GM18909 (cell line): Measurements from ENCODE around the gene GALNT7.

Source experiments
- ATAC-seq: cut with Tn5 transposase; IDR thresholded peaks from one replicate; pipeline ENCODE4 v1.9.1; 2021; ENCODE audit warnings: mild to moderate bottlenecking; ENCODE audit not compliant: unreplicated experiment, poor library complexity

Gene GALNT7

DNA sequence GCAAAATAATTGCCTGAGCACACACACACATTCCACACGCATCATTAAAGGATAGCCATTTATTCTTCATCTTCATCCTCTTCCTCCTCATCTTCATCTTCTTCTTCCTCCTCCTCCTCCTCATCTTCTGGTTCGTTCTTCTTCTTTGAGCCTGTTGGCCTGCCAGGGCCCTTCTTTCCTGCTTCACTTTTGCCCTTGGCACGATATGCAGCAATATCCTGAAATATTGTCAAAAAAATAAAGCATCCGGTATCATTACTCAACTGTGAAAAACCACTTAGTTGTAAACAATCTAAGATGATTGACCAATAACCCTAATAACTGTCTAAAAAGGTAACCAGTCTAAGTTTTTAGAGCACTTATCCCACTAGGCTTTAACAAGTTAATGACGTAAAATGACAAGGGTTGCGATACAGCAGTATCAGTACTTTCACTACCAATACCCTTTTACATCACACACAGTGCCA is 163.4 kb downstream of the GALNT7 start:
- ATAC-seq: no peak

DNA sequence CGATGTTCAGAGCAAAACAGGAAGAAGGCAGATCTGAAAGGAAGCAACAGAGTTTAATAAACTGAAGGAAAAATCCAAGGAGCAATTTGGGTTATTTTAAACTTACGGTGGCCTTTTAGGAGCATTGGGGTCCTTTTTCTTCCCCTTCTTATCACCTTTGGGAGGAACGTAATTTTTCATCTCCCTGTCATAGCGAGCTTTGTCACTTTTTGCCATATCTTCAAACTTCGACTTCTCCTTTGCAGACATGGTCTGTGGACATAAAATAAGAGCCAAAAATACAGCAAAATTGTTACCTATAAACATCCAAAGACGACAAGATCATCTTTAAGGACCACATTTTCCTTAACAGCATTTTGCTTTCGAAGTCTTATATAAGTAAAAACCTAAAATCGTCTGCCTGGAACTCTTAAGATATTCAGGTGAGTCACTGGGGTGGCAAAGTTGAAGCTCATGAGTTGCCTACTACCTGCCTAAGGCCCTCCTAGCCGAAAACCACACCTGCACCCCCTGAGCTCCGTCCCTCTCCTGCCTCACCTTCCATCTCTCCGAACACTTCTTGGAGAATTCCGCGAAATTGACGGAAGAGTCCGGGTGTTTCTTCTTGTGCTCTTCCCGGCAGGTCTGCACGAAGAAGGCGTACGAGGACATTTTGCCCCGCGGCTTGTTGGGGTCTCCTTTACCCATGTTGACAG is 164.5 kb downstream of the GALNT7 start:
- no peak for ATAC-seq

DNA sequence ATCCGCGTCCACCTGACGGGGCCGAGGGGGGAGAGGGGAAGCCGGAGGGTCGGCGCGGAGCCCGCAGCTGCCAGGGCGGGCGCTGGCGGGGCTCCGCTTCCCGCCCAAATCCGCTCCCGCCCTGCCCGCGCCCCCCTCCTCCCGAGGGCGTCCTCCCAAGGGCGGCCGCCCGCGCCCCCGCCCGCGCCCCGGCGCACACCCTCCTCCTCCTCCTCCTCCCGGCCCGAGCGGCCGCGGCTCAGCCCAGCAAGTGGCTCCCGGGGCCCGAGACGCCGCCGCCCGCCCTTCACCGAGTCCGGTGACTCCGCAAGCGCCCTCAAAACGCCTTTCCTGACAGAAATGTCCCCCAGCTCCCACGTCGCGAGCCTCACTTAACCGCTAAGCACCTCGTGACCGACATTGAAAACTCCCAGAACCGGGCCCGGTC is 165.1 kb downstream of the GALNT7 start:
- ATAC-seq: peak; percentile 1

DNA sequence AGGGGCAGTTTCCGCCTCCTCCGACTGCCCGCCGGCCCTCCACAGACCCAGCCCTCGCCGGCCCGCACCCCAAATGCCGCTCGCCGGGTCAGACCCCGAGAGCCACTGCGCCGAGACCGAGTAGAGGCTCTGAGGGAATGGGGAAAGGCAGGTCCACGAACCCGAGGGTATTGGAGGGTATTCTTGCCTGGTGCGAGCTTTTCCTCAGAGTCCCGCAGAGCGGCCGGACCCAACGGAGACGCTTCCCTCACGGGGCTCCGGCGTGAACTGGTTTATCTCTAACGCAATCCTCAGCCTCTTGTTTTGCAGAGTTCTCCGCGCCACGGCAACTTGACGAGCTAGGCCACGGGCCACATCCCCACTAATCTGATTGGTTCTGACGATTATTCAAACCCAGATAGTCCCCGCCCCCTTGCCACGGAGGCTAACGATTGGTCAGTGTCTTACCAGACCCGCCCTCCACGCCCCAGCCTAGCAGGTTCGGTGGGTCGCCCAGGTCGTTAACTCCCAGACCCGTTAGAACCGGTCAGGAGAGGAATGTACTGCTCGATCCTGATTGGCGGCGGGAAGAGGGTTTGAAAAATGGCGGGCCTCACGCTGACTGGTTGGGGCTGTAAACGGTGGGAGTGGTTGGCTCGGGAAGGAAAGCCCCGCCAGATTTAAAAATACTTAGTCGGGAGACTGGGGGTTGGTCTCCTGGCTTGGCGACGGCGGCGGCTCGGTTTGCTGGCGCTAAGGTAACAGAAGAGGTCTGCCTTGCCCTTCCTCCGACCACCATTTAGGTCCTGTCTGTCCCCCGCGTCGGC is 165.7 kb downstream of the GALNT7 start, which contains the start of gene HMGB2:
Gene HMGB2, minus strand, starts transcription at position 274 of the 806 bp plus-strand sequence. CDS start 709 bp downstream, outside the sequence.
- peak; percentile 93 for ATAC-seq

DNA sequence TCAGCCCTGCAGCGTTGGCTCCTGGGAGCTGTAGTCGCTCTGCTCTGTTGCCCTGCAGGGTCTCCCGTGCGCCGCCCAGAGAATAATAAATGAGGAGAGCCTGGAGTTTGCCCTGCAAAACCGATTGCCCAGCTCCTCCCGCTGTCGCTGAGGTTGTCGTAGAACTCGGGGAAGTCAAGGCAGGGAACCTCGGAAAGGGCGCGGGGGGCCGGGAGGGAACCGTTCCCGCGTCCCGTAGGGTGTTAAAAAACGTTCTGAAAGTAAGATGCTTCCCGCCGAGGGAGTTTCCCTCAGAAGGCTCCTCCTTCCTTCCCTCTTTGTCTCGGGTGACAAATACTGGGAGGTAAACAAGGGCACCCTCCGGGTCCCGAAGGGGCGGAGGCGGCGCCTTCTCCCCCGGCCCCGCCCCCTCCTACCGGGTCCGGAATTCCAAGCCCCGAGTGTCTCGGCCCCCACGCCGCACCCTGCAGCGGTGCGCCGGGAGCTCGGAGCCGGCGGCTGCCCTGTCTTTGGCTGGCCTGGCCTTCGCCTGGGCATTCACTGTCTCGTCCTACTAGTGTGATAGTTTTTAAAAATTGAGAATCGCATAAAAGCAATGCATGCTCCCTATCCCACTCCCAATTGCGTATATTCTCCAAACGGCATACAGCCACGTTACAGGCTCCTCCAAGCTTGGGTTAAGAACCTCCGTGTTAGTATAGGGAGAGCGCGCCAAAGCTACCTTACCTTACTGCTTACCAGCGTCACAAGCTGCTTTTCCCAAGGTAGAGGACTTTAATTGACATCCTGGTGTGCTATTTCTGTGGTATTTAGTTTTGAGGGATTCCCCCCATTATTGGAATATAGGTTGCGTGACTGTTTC is 166.5 kb downstream of the GALNT7 start:
- ATAC-seq: peak; percentile 36

DNA sequence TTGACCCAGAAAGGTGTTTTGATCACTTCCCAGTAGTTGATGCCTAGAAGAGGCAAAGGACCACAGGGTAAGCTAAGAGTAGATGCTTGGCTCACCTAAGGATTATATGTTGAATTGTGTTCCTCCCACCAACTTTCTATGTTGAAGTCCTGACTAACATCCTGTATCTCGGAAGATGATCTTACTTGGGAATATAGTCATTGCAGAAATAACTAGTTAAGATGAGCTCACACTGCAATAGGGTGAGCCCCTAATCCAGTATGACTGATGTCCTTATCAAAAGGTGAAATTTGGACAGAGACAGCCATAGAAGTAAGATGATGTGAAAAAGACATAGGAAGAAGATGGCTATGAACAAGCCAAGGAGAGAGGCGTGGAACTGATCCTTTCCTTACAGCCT is 168.9 kb downstream of the GALNT7 start:
- no peak for ATAC-seq

DNA sequence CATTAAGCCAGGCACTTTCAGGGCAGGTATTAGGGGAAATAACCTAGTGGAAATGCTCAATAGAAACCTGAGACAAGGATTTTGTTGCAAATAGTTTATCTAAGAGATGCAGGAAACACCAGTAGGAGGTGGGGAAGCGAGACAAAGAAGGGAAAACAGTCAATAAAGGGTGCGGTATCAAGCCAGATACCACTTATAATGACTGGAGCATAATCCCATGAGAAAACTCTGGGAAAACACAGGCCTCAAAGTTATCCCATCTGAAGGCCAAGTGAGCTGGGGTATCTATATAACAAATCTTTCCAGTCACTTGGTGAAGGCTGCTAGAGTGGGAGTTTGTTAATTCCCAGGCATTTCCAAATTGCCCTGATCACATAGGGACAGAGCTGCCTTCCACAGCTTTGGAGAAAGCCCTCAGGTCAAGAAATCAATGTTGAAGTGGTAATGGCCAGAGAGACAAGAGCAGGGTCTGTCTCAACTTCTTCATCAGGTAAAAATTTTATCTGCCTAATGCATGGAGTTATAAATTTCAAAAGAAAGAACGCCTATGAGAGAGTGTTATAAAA is 175.3 kb downstream of the GALNT7 start:
- ATAC-seq: no peak

DNA sequence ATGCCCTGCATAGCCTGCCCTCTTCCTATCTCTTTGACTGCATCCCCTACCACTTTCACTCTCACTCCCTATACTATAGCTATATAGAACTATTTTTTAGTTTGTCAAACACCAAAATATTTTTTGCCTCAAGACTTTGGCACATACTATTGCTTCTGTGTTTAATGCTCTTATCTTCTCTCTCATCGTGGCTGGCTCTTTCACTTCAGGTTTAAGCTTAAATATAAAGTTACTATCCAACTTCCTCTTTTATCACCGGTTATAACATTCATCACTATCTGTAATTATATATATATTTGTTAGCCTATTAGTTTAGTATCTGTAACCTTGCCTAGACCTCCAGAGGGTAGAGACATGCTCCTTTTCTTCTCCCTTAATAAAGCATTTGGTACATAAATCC is 177.0 kb downstream of the GALNT7 start:
- ATAC-seq: no peak

DNA sequence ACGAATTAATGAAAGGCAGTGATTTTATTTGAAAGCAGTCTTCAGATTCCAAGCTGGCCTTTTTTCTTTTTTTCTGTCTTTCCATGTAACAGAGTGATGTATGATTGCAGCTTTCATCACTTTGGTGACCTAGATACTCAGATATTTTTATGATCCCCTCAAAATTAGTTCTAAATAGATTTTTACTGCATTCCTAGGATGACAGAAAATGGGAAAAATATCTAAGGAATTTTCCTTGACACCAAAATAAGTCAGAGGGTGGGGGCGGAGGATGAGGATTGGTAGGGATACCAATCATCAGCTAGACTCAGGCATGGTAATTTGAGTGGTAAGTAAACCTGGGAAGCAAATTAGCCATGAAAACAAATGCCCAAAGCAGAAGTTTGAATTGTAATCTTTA is 177.5 kb downstream of the GALNT7 start:
- ATAC-seq: no peak

DNA sequence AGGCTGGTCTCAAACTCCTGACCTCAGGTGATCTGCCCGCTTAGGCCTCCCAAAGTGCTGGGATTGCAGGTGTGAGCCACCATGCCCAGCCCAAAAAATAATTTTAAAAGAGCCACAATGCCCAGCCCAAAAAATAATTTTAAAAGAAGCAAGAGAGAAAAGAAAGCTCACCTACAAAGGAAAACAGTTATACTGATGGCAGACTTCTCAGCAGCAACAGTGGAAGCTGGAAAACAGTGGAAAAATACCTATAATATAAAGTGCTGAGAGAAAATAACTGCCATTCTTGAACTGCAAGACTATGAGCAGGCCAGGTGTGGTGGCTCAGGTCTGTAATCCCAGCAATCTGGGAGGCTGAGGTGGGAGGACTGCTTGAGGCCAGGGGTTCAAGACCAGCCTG is 178.9 kb downstream of the GALNT7 start:
- no peak for ATAC-seq

DNA sequence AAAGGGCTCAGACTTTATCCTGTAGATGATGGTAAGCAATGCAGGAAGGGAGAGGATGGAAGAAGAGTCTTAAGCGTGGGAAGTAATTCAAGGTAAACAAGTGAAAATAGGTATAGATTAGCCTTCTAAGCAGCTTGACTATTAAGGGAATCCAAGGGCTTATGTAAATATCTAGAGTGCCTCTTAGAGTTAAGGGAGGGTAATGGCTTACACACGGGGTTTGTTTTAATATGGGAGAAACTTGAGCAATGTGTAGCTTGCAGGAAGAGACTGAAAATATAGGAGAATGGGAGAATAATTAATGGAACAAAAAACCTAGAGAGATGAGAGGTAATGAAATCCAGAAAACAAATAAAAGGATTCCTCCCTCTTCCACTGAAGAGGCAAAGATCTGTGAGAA is 189.3 kb downstream of the GALNT7 start:
- no peak for ATAC-seq

DNA sequence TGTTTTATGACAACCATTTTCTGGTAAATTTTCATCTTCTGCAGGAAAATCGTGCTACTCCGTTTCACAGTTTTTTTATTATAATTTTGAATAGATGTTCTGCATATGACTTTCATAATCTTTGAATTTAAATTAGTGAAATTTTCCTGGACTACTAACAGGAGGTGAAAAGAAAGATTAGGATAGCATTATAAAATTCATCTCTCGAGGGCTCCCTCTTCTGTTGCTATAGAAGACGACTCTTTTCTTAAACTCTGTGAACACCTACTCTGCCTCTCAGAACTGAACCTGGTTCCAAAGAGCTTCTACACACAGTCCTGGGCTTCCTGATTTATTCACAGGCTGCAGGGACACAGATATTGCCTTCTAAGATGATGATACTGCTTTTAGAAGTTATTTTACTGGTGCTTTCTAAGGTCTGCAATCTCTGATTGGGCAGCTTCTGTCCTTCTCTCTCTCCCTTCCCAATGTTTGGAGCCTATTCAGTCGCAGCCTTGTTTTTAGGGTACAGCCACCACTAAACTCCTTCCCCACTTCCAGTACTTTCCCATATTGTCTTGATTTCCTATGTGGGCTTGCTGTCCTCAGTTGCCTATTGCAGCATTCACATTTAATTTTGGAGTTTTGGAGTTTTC is 192.1 kb downstream of the GALNT7 start:
- ATAC-seq: no peak

DNA sequence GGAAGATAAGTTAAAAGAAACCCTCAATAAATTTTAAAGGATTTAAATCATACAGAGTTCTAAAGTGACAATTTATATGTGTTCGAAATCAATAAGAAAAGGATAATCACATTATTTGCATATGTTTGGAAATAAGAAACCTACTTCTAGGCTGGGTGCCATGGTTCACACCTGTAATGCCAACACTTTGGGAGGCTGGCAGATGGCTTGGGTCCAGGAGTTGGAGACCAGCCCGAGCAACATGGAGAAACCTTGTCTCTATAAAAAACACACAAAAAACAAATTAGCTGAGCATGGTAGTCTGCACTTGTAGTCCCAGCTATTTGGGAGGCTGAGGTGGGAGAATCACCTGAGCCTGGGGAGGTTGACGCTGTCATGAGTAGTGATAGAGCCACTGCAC is 194.1 kb downstream of the GALNT7 start:
- no peak for ATAC-seq

DNA sequence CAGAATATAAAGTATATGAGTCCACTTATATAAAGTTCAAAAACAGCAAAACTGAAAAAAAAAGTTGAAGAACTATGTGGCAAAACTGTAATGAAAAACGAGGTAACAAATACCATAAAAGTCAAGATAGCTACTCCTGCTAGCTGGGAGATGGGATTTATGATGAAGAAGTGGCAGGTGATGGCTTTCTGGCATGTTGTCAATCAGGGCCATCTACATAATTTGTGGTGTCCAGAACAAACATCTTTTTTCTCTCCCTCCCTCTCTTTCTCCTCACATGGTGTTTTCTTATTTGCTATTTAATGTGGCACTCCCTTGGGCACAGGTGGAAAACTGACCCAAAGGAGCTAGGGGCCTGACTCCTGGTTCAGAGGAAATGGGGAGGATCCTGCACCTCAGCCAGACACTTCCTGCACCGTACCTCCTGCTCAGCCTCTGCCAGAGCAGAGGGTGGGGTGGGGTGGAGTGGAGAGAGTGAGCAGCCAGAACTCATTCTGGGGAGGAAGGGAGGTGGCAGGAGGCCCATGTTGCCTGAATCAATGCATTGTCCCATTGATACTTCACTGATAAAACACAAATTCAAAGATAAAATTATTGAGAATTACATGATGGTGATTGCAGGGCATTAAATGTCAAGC is 196.9 kb downstream of the GALNT7 start:
- ATAC-seq: no peak

DNA sequence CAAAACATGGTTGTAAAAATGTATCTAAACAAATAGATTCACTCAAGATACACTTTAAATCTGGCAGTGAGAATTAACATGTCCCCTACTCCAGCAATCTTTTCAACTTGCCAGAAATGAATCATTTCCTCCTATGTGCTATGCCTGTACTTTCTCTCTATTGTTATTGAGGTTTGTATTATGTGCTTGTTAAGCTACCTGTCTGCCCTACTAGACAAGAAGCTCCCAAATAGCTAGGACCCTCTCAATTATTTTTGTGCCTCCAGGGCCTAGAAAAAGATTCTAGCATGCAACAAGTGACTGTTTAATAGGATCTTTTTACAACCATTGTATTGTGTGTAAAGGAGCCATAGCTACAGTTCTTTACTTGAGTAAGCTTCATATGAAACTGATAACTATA is 198.7 kb downstream of the GALNT7 start:
- ATAC-seq: peak; percentile 16

DNA sequence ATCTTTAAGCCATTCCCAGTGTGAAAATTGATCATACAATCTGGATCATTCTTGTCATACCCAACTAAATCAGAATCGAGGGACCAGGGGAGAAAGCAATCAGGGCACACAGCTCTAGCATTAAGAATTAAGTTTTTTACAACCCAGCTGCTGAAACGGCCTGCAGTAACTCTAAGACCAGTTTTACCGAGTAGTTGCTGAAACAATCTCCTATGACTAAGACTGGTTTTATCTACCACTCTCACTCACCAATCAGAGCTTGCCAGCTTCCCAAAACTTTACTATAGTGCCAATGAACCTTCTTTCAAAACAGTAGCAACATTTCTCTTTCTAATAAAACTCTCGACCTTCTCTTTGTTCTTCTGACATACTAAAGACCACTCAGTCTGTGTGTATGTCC is 199.3 kb downstream of the GALNT7 start:
- no peak for ATAC-seq

DNA sequence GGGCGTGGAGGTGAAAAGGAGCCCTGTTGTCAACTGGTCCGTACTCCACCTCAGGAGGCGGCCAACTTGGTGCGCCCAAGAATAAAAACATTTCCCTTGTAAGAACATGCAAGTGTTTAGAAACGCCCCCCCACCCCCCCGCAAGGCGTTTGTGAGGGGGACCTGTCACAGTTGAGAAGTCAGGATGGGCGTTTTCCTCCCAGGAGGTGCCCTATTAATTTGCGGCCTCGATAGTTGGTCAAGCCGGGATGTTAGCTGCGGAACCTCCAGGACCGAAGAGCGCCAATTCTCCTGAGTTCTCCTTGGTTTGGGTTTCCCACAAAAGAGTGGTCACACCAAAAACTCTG is 201.5 kb downstream of the GALNT7 start:
- peak; percentile 8 for ATAC-seq

DNA sequence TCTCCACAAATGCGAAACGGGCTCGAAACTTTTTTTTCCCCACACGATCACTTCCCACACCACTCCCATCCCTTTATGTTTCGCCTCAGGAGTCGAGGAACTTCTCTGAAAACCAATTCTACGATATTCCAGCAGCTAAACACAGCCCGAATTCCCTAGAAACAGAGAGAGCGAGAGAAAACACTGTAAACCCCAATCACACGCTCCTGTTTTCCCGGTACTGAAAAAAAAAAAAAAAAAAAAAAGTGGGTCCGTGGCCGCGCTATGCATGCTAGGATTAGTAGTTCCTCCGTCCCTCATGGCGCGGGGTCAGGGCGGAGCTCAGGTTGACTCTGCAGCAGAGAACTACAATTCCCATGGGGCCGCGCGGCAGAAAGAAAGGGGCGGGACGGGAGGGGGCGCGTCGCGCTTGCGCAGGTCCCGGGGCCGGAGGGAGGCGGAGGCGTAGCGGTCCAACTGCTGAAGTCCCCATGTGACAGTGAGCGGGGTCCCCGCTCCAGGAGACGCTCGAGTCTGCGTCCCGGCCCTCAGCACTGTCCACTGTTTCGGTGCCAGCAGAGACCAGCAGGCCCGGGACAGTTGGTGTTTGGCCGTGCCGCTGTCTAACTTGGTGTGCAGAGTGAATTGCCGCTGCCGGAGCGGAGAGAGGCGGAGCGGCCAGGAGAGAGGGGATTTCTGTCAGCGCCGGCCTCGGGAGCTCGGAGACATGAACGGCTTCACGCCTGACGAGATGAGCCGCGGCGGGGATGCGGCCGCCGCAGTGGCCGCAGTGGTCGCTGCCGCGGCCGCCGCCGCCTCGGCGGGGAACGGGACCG is 202.1 kb downstream of the GALNT7 start, which contains the start of gene SAP30:
Gene SAP30, plus strand, starts transcription at position 478 of the 815 bp plus-strand sequence. Its CDS starts 229 bp downstream, at position 707.
- peak; percentile 72 for ATAC-seq
